Heart right ventricle (tissue), 16 donors: ENCODE results near the gene PARP1. TPM values are rescaled to one million over a fixed set of nuclear protein-coding genes. Genes with fewer than 3 reads are reported as not detected.

Source experiments
- ATAC-seq, 8 donors: fragments of 200-7000 bp; cut with Tn5 transposase; one replicate each; pipeline ENCODE4 v1.9.1; 2020; ENCODE audit warnings: mild to moderate bottlenecking in 8 of 8, moderate library complexity in 8 of 8, moderate number of reproducible peaks in 1 of 8
- DNase-seq, 2 donors: peaks; one replicate each; pipeline ENCODE4 v3.0.0-alpha.2; 2020
- H3K27ac ChIP-seq, 10 donors: fragments of 200-600 bp; sonication (generic) in 2 of 10; one replicate each; pipeline versions ENCODE4 v1.5.0 to v1.8.0; 2020 to 2022; ENCODE audit warnings: mild to moderate bottlenecking in 3 of 10
- H3K27me3 ChIP-seq, 7 donors: fragments of 200-600 bp; one replicate each; pipeline ENCODE4 v1.8.0; 2021 to 2022; ENCODE audit warnings: mild to moderate bottlenecking in 2 of 7
- H3K36me3 ChIP-seq, 9 donors: fragments of 200-600 bp; sonication (generic) in 1 of 9; one replicate each; pipeline versions ENCODE4 v1.5.0 to v1.8.0; 2020 to 2022; ENCODE audit warnings: mild to moderate bottlenecking in 2 of 9
- H3K4me1 ChIP-seq, 9 donors: fragments of 200-600 bp; sonication (generic) in 1 of 9; one replicate each; pipeline versions ENCODE4 v1.5.0 to v1.8.0; 2020 to 2022; ENCODE audit warnings: mild to moderate bottlenecking in 4 of 9
- H3K4me3 ChIP-seq, 10 donors: fragments of 200-600 bp; sonication (generic) in 2 of 10; one replicate each; pipeline versions ENCODE4 v1.5.0 to v1.8.0; 2020 to 2022; ENCODE audit warnings: mild to moderate bottlenecking in 7 of 10, moderate library complexity in 2 of 10
- H3K9me3 ChIP-seq, 11 donors: fragments of 200-600 bp in 10 of 11; sonication (generic) in 2 of 11; one replicate each; pipeline versions ENCODE4 v1.5.0 to v1.8.0; 2013 to 2022; ENCODE audit warnings: mild to moderate bottlenecking in 2 of 11, control low read depth in 1 of 11, moderate library complexity in 1 of 11
- WGBS, 2 donors: extraction: QIAGEN DNeasy Blood & Tissue Kit; methylation state at CpG; one replicate each; pipeline ENCODE4 v1.1.7; 2013; ENCODE audit warnings: inconsistent platforms in 1 of 2; 5-methylcytosine and 5-hydroxymethylcytosine counted together
- intact Hi-C, 10 donors: fragments of 100-400 bp; cut with DNase I; formaldehyde crosslinking; loops; one replicate each; pipeline versions ENCODE4 v1.11.1 to v1.14.2; 2022
- polyA plus RNA-seq, 2 donors: library from polyadenylated mRNA; stranded (reverse); fragments of 200-250 nt; gene quantifications; one replicate each; pipeline ENCODE4 v1.2.3, GENCODE V29; 2013
- total RNA-seq, 10 donors: library from RNA; stranded (reverse); fragmentation: NEBNext Ultra II Directional in 3 of 10; extraction: Animal tissue kit (Norgen Biotek cat#: 25700) in 3 of 10; gene quantifications; one replicate each; pipeline versions ENCODE4 v1.2.1 to v1.2.4, GENCODE V29; 2021 to 2023
- TF ChIP-seq, protein P1 (sequence below), 9 donors: fragments of 200-600 bp; sonication (generic) in 2 of 9; IDR thresholded peaks; one replicate each; pipeline versions ENCODE4 v1.5.0 to v1.8.0; 2021 to 2022; ENCODE audit warnings: antibody characterized with exemption in 9 of 9, mild to moderate bottlenecking in 5 of 9, moderate library complexity in 1 of 9
- donor health status: Arrhythmogenic right ventricular cardiomyopathy.
- donor health status: ischemic (EF 13 %, LVEDD 7.1; RV severe dilation, severe dysfunction).
- donor health status: healthy with polysubstance abuse.
- donor health status: DM: no; HTN: yes; CAD: no.
- donor health status: DM: no; HTN: no; CAD: no.
- donor health status: ischemic (EF 25% LVEDD 6.9; RV normal size, moderate dysfunction).
- donor health status: ischemic (EF 25% LVEDD 5.7; RV mildly dilated, moderate dysfunction).
- donor health status: healthy.
- donor health status: DM: yes; HTN: yes; CAD: no.
- donor health status: Ischemic cardiomyopathy.
- donor health status: ischemic (EF 35%, LVEDD 5.7; RV mildly dilated, moderate dysfunction).
- donor health status: nonischemic (EF 11% LVEDD 7.7; RV severe dilation, severe dysfunction).
- donor health status: DM: yes; HTN: yes; CAD: no.
- donor health status: PGD.
- donor health status: ischemic (EF 29% LVEDD 5.4; RV normal size, mild dysfunction).
- donor health status: nonischemic (EF 23%, LVEDD 6.1; RV moderate dilation, normal function).

PARP1 gene
- total and polyA plus RNA-seq, 12 donors = 36.1 to 154 (median 110) TPM

DNA sequence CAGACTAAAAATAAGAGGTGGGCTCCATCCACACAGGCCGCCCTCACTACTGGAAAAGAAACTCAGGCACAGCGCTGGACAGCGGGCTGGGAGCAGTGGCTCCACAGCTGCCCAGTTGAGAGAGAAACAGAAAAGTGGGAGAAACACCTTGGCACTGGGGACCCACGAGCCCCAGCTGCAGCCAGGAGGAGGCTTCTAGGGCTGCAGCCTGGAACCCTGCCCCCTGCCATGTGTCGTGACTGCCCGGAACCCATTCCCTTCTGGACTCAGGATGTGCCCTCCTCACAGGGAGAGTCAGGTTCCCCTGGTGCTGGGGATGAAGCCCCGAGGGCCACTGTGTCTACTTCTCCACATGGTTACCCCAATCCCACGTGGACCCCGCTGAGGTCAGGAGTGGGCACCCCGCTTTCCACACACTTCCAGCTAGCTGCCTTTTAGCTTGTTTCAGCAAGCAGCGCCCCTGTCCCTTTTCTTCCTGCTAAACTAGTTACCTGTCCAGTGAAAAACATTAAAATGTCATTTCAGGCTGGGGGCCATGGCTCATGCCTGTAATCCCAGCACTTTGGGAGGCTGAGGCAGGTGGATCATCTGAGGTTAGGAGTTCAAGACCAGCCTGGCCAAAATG, 35.9 kb downstream of the PARP1 start:
- H3K4me3 ChIP-seq = no peak overlapping the region
- peaks cover 0 to 100% (median 61%) of the 10 kb centered on the region in 9 donors for H3K36me3 ChIP-seq
- intact Hi-C loops = no loop called here
- 92 to 93% methylated on average over 11 of the region's 11 CpGs for WGBS, 2 donors
- ATAC-seq (peak in 6 of 8 donors; percentile 11 to 36 (median 21)), DNase-seq (no peak)
- H3K27ac ChIP-seq = peak overlapping the region in 6 of 10 donors; percentile 2 to 78 (median 71)
- TF ChIP-seq, protein P1, sequence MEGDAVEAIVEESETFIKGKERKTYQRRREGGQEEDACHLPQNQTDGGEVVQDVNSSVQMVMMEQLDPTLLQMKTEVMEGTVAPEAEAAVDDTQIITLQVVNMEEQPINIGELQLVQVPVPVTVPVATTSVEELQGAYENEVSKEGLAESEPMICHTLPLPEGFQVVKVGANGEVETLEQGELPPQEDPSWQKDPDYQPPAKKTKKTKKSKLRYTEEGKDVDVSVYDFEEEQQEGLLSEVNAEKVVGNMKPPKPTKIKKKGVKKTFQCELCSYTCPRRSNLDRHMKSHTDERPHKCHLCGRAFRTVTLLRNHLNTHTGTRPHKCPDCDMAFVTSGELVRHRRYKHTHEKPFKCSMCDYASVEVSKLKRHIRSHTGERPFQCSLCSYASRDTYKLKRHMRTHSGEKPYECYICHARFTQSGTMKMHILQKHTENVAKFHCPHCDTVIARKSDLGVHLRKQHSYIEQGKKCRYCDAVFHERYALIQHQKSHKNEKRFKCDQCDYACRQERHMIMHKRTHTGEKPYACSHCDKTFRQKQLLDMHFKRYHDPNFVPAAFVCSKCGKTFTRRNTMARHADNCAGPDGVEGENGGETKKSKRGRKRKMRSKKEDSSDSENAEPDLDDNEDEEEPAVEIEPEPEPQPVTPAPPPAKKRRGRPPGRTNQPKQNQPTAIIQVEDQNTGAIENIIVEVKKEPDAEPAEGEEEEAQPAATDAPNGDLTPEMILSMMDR (IDR thresholded peaks at IDR 0.05) = no peak
- peaks cover 0 to 55% (median 22%) of the 10 kb centered on the region in 9 donors for H3K4me1 ChIP-seq
- no peaks in the 10 kb centered on the region for H3K27me3 ChIP-seq
- no peaks in the 10 kb centered on the region for H3K9me3 ChIP-seq

DNA sequence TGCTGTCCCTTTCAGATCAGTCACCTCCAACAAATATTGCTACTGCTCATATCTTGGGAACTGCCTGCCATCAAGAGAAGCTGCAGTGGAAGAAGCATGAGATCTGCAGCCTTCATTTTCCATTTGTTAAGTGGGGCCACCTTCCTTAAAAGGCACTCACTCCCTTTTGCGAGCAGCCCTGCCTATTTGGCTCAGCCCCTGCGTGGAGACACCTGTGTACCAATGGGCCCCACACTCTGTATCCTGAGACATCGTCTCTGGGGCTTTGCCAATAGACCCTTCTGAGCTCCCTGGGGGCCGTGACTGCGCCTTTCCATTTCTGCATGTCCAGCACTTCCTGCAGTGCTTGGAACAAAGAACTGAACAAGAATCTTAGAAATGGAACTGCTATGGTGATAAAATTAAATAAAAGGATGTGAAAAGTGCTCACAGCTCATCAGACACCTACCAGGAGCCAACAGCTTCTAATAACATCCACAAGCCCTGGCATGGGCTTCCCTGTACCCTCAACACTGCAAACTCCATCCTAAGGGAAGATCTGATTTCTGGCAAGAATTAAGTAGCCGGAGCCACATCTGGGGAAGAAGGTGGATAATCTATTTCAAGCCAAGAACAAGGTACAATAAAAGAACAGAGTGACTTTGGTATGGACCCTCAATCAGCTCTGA, 36.7 kb downstream of the PARP1 start:
- ATAC-seq (peak in 1 of 8 donors; percentile 51), DNase-seq (no peak)
- no peaks in the 10 kb centered on the region for H3K27me3 ChIP-seq
- H3K27ac ChIP-seq = peak overlapping the region in 4 of 10 donors; percentile 2 to 45 (median 27)
- H3K4me1 ChIP-seq = peaks cover 0 to 52% (median 22%) of the 10 kb centered on the region in 9 donors
- TF ChIP-seq, protein P1 (IDR thresholded peaks at IDR 0.05) = no peak
- WGBS, 2 donors = 40 to 49% methylated on average over 6 of the region's 6 CpGs
- H3K9me3 ChIP-seq = no peaks in the 10 kb centered on the region
- intact Hi-C loops = no loop called here
- H3K36me3 ChIP-seq = peaks cover 0 to 100% (median 61%) of the 10 kb centered on the region in 9 donors
- no peak overlapping the region for H3K4me3 ChIP-seq

DNA sequence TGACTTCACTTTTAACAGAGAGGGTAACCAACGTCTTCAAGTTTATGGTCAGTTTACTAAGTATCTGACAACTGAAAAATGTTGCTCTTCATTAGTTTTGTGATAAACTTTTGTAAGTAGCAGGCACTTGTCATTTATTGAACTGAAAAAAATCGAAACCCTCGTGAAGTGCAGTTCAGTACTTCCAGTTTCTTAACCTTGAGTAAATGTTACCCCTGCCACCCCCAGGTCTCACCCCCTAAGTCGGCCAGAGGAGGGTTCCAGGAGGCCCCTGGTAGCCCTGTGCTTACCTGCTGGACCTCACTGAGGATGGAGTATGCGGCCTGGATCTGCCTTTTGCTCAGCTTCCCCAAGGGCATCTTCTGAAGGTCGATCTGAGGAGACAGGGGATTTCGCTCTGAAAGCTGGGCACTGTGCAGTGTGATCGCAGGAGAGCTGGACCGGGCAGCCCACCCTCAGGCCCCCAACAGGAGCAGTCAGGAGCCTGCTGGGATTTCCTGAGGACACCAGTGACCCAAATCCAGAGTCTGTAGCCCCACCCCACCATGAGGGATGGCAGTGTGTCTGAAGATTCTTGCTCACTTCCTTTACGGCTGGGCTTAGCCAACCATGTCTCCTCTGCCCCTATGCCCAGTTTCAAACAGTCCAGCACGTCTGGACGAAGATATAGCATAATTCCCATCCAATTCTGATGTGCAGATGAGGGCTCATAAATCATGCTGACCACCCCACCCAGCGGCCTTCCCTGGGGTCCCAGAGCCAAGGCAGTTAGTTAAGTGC, 37.6 kb downstream of the PARP1 start:
- WGBS, 2 donors = 82 to 85% methylated on average over 13 of the region's 13 CpGs
- Histone ChIP-seq H3K27me3 (no peaks in the 10 kb centered on the region), H3K9me3 (no peaks in the 10 kb centered on the region), H3K4me3 (no peak overlapping the region), H3K4me1 (peaks cover 0 to 48% (median 22%) of the 10 kb centered on the region in 9 donors), H3K36me3 (peaks cover 0 to 100% (median 61%) of the 10 kb centered on the region in 9 donors), H3K27ac (peak overlapping the region in 2 of 10 donors; percentile 37 to 45)
- TF ChIP-seq, protein P1 (IDR thresholded peaks at IDR 0.05) = no peak
- ATAC-seq = no peak
- intact Hi-C loops = no loop called here
- no peak for DNase-seq

DNA sequence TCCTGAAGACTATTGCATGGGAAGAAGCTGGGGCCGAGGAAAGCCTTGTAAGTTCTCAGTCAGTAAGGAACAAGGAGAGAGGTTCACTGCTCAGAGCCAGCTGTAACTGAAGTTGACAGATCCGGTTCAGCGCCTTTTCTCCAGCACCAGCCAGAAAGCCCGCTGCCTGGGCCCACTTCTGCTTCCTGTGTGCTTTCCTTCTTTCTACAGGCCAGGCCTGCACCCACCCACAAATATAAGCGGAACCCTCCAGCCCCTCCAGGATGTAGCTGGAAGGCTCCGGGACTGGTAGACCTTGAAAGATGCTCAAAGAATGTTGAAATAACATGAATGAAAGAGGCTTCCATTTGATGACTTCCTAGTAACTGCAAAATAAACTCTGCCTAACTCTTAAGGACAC, 38.8 kb downstream of the PARP1 start:
- peaks cover 0 to 47% (median 21%) of the 10 kb centered on the region in 9 donors for H3K4me1 ChIP-seq
- no peaks in the 10 kb centered on the region for H3K9me3 ChIP-seq
- no peaks in the 10 kb centered on the region for H3K27me3 ChIP-seq
- intact Hi-C loops = loop anchor here in 1 of 10 donors (5.0 kb wide), 1 partner anchor 33 kb away; no protein-coding TSS in a partner anchor
- WGBS, 2 donors = 87 to 93% methylated on average over 6 of the region's 6 CpGs
- H3K27ac ChIP-seq = no peak overlapping the region
- DNase-seq = no peak
- H3K36me3 ChIP-seq = peaks cover 0 to 100% (median 51%) of the 10 kb centered on the region in 9 donors
- TF ChIP-seq, protein P1 (IDR thresholded peaks at IDR 0.05) = no peak
- H3K4me3 ChIP-seq = no peak overlapping the region
- ATAC-seq = no peak
